HG03575 (cell line): ENCODE data around the gene FAF1.

Experiments
- ATAC-seq: cut with Tn5 transposase; IDR thresholded peaks from one replicate; pipeline ENCODE4 v1.9.1; 2021; ENCODE audit not compliant: unreplicated experiment, insufficient number of reproducible peaks, low FRiP score; ENCODE audit errors: extremely low read depth

The FAF1 gene

DNA sequence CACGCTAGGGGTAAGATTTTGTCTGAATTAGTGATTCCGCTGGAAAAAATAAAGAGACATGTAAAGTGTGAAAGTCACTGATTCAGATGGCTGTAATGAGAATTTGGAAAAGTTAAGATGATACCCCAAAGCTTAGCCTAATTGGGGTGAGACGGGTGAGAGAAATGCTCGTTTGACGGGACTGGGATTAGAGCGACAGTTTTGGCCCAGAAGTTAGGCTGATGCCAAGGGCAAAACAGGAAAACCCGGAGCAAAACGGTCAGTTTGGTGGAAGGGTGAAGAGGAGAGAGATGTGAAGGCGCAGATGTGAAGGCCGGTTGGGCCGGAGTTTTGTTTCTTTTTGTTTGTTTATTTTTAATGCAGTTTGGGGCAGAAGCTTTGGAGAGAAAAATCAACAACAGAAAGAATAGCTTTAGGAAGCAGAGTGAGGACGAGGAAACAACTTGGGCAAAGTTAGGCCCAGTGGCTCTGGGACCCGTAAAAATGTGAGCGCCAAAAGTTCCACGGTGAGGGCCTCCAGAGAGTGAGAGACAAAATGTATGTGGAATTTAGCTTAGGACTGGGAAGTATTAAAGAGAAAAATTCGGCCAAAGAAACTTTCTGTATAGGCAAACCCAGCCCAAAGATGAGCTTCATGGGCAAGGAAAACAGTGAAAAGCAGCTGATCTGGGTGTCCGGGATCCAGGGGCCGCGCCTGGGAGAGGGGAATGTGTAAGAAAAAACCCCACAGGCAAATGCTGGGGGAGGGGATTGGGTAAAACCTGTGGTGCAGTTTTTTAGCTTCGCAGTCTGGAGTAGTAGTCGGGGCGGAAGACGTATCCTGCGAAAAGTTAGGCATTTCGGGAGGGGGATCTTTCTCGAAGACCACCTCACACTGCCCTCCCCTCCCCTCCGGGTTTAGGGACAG lies 538.0 kb downstream of the FAF1 start:
- ATAC-seq, result no peak

DNA sequence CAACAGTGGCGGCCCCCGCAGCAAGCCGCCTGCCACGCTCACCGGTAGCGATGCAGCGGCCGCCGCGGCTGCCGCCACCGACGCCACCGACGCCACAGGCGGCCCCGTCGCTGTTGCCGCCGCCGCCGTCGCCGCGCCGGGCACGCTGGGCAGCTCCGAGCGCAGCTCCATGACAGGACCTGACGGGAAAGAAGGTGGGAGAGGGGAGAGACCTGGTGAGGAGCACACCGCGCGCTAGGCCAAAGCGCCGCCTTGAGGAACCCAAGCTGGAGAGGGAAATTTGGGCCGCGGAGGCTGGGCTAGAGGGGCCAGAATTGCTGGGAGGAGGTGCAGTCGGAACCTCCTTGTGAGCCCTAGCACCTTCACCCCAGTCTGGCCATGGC lies 538.7 kb downstream of the FAF1 start:
- no peak for ATAC-seq

DNA sequence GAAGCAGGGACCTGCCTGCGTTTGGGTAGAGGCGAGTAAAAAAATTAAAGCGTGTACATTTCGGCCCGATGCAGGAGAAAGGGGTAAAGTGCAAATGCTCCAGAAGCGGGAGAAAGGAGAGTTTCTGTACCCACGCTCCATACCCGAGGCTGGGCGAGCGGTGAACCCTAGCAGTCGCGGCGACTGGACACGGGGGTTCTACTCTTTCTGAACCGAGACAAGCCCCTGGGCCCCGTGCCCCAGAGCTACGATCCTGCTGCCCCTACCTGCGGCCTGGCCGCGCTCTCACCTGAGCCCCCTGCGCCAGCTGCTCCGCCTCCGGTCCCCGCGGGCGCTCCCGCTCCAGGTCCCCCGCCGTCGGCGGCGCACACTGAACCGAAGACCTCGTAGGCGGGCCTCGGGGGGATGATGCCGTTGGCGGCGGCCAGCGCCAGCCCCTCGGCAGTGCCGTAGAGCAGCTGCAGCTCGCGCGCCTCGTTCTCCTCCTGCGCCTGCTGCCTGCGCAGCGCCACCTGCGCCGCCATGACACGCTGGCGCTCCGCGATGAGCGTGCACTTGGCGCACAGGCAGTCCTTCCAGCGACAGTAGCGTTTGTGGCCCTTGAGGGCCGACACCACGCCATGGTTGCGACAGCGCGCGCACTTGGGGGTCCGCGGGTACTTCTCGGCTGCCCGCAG lies 539.2 kb downstream of the FAF1 start:
- ATAC-seq, result no peak

DNA sequence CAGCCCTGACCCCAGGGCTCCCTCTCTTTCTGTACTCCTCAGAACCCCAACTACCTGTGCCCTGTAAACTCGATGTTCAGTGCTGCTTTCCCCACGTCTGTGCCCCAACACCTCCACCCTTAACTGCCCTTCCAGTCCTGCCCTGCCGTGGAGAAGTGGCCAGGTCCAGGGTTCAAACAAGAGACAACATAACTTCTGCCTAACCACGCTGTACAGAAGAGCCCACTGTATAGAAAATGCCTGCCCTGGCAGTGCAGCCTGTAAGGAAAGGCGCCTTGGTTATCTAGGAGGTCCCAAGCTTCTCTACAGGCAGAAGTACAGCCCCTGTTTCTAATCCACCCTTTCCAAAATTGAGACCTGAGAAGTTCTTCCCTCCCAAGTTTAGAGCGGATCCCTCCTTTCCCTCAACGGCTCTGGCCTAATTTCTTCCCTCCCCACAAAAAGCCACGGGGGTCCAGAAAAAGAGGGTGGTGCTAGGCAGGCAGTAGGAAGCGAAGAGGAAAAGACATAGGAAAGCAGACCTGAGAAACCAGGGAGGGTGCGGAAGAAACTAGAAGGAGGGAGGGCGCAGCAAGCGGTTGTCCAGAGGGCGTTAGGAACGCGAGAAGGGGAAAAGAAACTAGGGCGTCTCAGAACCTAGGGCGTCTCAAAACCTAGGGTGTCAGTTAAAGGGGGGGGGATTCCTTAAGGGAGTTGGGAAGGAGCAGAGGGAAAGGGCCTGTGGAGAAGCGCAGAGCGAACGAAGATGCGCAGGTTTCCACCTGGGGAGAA lies 540.0 kb downstream of the FAF1 start:
- no peak for ATAC-seq

DNA sequence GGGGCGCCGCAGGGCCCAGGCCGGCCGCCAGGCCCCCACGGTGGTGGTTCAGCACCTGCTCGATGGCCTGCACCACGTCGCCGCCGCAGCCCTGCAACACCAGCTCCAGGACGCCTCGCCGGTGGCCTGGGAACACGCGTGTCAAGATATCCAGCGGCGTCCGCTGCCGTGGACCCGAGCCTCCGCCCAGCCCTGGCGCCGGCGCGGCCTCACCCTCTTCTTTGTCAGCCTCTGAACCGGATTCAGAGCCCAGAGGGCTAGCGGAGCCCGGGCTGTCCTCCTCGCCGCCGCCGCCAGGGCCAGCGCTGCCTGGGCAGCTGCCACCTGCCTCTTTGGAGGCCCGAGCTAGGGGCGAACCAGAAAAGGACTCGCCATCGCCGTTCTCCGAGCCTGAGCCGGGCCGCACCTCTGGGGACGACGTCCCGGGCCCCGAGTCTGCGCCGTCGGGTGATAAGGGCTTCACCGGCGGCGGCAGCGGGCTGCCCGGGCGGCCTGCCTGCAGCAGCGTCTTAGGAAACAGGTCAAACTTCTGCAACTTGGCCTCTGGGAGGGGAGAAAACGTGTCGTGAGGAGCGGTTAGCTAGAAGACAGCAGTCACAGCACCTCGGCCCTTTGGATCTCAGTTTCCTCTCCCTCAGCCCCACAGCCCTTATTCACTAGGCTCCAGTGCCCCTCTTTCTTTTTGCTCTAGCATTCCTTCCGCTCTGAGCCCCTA lies 540.7 kb downstream of the FAF1 start:
- ATAC-seq, result no peak

DNA sequence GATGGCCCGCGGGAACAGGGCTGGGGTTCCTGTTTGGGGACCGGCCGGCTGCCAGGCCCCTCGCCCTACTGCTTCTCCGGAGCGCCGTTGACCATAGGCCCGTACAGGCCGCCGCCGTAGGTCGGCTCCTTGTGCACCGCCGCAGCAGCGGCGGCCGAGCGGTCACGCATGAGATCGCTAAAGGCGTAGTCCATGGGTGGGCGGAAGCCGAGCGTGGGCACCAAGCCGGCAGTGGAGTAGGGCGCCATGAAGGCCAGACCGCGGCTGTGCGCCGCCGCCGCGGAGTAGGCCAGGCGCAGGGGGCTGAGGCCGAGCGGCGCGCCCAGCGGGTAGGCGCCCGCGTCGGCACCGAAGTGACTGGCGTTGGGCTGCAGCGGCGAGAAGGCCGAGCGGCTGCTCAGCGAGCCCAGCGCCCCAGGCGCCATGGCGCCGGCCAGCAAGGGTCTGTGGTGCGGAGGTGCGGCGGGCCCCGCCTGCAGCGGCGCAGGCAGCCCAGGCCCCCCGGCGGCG lies 541.4 kb downstream of the FAF1 start:
- ATAC-seq, result no peak

DNA sequence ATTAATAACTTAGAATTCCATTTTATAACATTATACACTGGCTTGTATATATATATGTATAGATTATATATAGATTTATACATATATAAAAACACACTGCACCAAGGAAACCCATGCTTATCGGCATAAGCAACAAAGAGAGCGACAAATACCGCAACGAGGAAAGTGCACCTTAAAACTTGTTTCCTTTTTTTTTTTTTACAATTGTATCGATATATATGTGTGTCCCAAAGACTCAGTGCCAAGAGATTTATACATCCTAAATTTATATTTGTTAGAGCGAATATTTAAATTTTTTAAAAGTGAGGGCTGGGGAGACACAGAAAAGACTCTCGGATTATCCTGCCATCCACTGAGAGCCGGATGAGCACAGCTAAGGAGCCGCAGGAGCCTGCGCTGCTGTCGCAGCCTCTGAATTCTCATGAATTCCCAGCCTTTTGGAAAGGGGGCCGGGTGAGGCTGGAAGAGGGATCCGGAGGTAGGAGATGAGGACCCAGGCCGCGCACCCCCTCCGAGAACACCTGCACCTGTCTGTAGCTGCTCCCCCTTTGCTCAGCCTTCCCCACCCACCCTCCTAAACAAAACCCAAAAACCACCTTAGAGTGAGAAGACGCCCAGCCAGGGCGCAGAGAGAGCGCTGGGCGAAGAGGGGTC lies 542.0 kb downstream of the FAF1 start:
- ATAC-seq, result no peak

DNA sequence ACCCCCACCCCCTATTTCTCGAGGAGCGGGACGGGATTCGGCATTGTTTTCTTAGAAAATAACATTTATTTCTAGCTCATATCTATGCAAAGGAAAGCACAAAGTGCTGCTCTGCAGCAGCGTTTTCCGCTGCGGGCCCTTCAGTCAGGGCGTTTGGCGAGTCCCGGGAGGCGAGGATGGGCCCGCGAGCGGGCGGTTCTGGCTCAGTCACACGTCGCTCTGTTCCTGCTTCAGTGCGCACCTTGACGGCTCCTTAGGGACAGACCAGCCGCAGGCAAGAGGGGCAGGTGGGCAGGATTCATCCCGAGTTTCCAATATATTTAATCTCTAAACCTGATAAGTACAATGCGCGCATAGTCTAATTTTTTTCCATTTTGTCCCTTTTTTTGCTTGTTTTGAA lies 542.6 kb downstream of the FAF1 start:
- no peak for ATAC-seq

DNA sequence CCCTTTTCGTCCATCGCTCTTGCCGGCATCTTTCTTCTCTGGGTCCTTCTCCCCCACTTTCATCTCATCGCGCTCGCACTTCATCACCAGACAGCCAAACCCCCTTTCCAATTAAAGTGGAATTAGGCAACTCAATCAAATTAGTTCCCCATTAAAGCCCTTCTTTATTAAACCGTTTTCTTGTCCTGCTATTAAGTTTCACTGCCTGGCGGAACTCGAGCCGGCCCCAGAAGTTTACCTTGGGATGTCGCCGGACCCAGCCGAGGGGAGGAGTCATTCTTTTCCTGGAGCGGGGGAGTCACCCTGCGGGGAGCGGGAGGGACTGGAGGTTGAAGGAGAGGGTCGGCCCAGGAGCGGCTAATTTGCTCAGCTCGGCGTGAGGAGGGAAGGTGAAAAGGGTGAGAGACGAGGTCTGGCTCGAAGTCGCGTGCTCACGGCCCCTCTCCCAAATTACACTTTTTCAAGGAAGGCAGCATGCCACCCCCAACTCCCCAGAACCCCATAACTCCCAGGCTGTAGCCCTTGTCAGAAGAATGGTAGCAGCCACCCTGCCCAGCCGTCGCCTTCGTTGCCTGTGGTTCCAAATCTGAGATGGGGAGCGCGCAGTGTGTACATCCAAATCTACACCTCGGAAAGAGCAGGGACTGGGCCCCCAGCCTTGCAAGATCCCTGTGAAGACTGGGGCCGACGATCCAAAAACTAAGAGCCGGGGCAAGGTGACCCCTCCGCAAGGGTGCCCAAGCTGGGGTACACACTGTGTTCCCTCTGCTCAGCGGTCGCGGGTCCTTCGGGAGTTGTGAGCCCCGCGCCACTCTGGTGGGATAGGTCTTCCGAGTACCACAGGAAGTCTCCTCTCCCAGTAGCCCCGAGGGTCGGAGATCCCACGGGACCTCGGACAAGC lies 543.3 kb downstream of the FAF1 start:
- ATAC-seq, result no peak

DNA sequence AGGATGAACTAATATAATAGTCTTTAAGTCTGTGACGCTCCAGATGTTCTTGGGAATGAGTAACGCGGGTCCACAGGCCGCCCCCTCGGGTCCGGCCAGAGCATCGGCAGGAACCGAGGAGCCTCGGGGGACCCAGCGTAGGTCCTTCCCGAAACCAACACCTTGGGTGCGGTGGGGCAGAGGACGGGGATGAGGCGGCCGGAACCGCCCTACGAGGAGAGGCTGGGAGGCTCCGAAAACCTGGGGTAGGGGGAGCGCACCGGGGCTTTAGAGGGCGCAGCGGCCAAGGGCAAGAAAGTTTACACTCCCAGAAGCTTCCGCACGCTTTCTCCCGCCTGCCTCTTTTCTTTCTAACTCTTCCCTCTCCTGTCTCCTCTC lies 543.9 kb downstream of the FAF1 start:
- no peak for ATAC-seq

DNA sequence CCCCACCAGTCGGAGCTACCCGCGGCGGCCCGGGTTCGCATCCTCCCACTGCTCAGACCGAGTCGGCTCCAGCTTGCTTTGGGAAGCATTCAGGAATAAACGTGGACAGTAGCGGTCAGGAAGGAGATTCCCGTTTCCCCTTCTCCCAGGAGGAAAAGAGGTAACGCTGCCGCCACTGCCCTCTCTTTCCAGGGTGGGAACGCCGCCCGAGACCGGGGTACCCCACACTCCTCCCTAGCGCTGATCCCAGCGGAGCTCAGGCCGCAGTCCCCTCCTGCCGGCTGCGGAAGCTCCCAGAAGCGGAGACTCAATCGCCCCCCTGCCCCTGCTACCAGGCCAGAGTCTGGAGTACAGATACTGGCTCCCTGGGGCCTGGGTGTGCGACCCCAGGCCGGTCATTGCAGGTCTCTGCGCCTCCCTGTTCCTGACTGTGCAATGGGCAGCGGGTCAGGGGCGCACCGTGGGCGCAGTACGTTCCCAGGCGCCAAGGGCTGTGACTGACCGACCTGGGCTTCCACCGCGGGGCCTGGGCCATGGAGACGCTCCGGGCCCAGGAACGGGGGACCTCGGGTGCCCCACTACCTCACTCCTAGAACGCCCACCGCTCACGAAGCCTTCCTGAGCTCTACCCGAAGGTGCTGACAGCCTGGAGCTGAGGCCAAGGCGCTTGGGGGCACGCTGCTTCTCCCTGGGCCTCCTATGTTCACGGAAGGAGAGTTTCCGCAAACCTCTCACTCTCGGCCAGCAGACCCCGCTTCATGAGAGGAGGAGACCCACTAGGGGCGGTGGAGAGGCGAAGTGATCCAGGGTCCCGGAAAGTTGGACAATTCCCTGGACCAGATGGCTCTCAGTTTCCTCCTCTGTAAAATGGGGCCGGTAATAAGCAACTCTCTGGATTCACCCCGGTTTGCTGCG lies 544.6 kb downstream of the FAF1 start:
- no peak for ATAC-seq

DNA sequence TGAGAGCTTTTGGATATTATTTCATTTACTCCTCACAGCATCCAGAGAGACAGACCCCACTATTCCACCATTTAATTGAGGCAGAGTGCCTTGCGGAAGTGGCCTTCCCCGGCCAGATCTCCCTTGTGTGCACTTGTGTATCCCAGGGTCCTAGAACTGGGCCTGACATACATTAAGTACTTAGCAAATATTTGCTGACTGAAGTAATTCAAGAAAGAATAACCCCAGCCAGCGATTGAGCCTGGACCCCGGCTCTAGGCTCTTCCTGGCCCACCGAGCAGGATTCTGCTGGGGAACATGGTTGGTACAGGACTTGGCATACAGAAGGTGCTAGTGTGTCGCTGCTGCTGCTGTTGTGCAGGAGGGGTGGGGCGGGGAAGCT lies 545.2 kb downstream of the FAF1 start:
- no peak for ATAC-seq

DNA sequence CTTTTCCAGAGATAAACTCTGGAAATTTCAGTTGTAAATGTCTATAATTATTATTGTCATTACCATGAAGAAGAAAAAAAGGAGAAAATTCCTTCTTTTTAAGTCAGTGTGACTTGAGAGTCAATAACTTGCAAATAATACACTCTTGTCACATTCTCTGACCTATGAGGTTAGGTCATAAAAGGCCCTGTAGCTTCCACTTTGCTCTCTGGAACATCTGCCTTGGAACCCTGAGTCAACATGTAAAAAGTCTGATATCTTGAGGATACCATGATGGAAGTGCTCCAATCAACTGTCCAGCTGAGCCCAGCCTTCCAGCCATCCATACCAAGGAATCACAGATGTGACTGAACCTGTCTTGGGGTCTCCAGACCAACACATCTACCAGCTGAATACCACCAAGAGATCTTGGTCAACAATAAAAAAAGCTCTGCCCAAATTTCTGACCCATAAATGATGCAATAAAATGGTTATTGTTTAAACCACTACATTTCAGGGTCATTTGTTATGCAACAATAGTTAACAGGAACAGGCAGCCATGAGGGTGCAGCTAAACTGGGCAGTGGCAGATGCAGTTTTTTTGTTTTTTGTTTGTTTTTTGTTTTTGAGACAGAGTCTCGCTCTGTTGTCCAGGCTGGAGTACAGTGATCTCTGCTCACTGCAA lies 547.1 kb downstream of the FAF1 start:
- no peak for ATAC-seq

DNA sequence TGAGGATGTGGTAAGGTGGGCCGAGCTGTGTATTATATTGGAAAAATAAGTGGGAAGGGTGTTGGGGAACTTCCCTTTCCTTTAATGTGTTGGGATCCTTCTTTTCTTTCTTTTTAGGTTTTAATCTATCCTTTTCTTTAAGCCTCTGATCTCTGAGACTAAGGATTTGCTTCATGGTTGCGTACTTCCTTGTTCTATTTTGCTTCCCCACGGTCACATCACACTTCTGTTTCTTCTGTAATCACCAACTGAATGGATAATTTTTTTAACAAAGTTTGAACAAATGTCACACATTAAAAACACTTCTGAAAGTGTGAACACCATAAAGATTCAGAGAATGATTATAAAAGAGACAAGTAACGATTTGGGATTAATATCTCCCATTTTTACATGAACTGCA lies 554.3 kb downstream of the FAF1 start:
- no peak for ATAC-seq

DNA sequence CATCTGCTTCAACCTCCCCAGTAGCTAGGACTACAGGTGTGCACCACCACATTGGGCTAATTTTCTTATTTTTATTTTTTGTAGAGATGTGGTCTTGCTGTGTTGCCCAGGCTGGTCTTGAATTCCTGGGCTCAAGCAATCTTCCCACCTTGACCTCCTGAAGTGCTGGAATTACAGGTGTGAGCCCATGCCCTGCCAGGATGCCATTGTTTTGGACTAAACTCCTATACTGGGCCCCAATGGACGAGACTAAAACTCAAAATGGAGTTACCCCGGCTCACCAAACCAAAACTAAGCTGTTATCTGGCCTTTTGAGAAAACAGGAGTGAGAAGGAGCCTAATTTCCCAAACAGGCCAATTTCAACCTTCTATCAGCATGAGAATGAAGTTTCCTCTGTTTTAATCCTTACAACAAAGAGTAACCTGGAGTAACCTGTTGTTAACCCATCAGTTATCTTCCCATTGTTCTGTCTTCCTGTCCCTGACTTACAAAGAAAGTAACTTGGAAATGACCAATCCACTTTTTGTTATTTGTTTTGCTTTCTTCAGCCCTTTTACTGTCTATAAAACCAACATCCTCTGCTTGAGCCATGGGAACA lies 566.4 kb downstream of the FAF1 start:
- no peak for ATAC-seq
